Trophoblast cell (in vitro differentiated cells and primary cell): ENCODE results near the gene MRPL41.

ENCODE experiments used
- DNase-seq, 2 donors: peaks; one replicate each; pipeline ENCODE4 v3.0.0-alpha.2; 2016
- H2AFZ ChIP-seq: 2 replicates; pipeline ENCODE4 v1.6.1; 2013; ENCODE audit warnings: low read length, moderate library complexity, mild to moderate bottlenecking; ENCODE audit not compliant: insufficient read depth, poor library complexity
- H2AK5ac ChIP-seq: 2 replicates; pipeline ENCODE4 v1.6.1; 2013; ENCODE audit warnings: mild to moderate bottlenecking, low read length
- H2BK120ac ChIP-seq: 2 replicates; pipeline ENCODE4 v1.6.1; 2013; ENCODE audit warnings: low read length, mild to moderate bottlenecking, moderate library complexity; ENCODE audit not compliant: insufficient read depth, poor library complexity
- H2BK12ac ChIP-seq: 2 replicates; pipeline ENCODE4 v1.6.1; 2013; ENCODE audit warnings: mild to moderate bottlenecking, low read length, moderate library complexity
- H2BK5ac ChIP-seq: 2 replicates; pipeline ENCODE4 v1.6.1; 2013; ENCODE audit warnings: low read length, low read depth, moderate library complexity, mild to moderate bottlenecking; ENCODE audit not compliant: poor library complexity
- H3K14ac ChIP-seq: 2 replicates; pipeline ENCODE4 v1.6.1; 2013; ENCODE audit warnings: mild to moderate bottlenecking, low read length
- H3K18ac ChIP-seq: 2 replicates; pipeline ENCODE4 v1.6.1; 2013; ENCODE audit warnings: mild to moderate bottlenecking, low read length
- H3K23ac ChIP-seq: 2 replicates; pipeline ENCODE4 v1.6.1; 2013; ENCODE audit warnings: low read length
- H3K27ac ChIP-seq: 2 replicates; pipeline ENCODE4 v1.5.1; 2013; ENCODE audit warnings: low read depth, mild to moderate bottlenecking, inconsistent platforms, low read length, moderate library complexity
- H3K27me3 ChIP-seq: 2 replicates; pipeline ENCODE4 v1.6.1; 2013; ENCODE audit warnings: inconsistent platforms, mild to moderate bottlenecking, low read length, moderate library complexity; ENCODE audit not compliant: insufficient read depth
- H3K36me3 ChIP-seq, 2 experiments: 1 replicate in 1 of 2; 2 replicates in 1 of 2; pipeline ENCODE4 v1.6.1; 2013; ENCODE audit warnings: low read length in 2 of 2, mild to moderate bottlenecking in 2 of 2, moderate library complexity in 1 of 2; ENCODE audit not compliant: insufficient read depth in 2 of 2, control insufficient read depth in 1 of 2
- H3K4ac ChIP-seq: 2 replicates; pipeline ENCODE4 v1.6.1; 2013; ENCODE audit warnings: low read depth, mild to moderate bottlenecking, low read length, moderate library complexity
- H3K4me1 ChIP-seq, 2 experiments: 1 replicate in 1 of 2; 2 replicates in 1 of 2; pipeline ENCODE4 v1.6.1; 2013; ENCODE audit warnings: low read length in 2 of 2, mild to moderate bottlenecking in 2 of 2, moderate library complexity in 1 of 2; ENCODE audit not compliant: insufficient read depth in 2 of 2, control insufficient read depth in 1 of 2
- H3K4me2 ChIP-seq: 2 replicates; pipeline ENCODE4 v1.6.1; 2013; ENCODE audit warnings: inconsistent platforms, mild to moderate bottlenecking, low read length, moderate library complexity
- H3K4me3 ChIP-seq: 2 replicates; pipeline ENCODE4 v1.5.1; 2013; ENCODE audit warnings: mild to moderate bottlenecking, low read depth, low read length, inconsistent platforms
- H3K79me1 ChIP-seq: one replicate; pipeline ENCODE4 v1.6.1; 2013; ENCODE audit warnings: low read length
- H3K79me2 ChIP-seq: 2 replicates; pipeline ENCODE4 v1.6.1; 2013; ENCODE audit warnings: low read length, mild to moderate bottlenecking; ENCODE audit not compliant: control insufficient read depth, insufficient read depth, poor library complexity
- H3K9ac ChIP-seq: 2 replicates; pipeline ENCODE4 v1.6.1; 2013; ENCODE audit warnings: mild to moderate bottlenecking, low read length
- H3K9me3 ChIP-seq: 2 replicates; pipeline ENCODE4 v1.6.1; 2013; ENCODE audit warnings: low read depth, mild to moderate bottlenecking, control low read depth, inconsistent platforms, low read length; ENCODE audit not compliant: insufficient read depth
- H4K12ac ChIP-seq: 2 replicates; pipeline ENCODE4 v1.6.1; 2013; ENCODE audit warnings: low read depth, mild to moderate bottlenecking, low read length, moderate library complexity
- H4K8ac ChIP-seq: 2 replicates; pipeline ENCODE4 v1.6.1; 2013; ENCODE audit warnings: low read depth, mild to moderate bottlenecking, low read length, moderate library complexity
- H4K91ac ChIP-seq: one replicate; pipeline ENCODE4 v1.6.1; 2013; ENCODE audit warnings: low read depth, mild to moderate bottlenecking, low read length, moderate library complexity
- WGBS: extraction: QIAGEN DNeasy Blood & Tissue Kit; methylation state at CpG from one replicate; pipeline ENCODE4 v1.1.7; 2013; ENCODE audit warnings: missing lambda C conversion rate; ENCODE audit not compliant: insufficient read length, insufficient coverage; ENCODE audit errors: extremely low coverage; 5-methylcytosine and 5-hydroxymethylcytosine counted together

Gene MRPL41

GRCh38 chr9:137540536-137540935, 11.1 kb upstream of the MRPL41 start:
- no peak overlapping the region for H2AK5ac ChIP-seq
- WGBS, result no CpG with 5 or more reads among the region's 18 CpGs

DNA sequence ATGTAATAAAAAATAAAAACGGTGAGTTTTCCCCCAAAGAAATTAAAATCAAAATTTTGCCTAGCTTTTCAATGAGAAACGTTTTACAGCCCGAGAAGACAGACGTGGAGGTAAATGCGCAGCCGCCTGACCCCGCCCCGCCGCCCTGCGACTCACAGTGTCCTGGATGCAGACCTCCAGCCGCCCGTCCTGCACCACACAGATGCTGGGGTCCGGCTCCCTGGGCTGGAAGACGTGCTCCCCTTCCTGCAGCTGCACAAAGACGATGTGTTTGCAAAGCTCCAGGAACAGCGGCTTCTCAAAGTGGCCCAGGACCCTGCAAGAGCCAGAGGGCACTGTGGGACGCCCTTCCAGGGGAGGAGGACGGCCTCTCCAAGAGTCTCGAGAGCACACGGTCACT, 9.2 kb upstream of the MRPL41 start:
- no peak overlapping the region for H4K8ac ChIP-seq
- H3K14ac ChIP-seq, result no peak overlapping the region
- H3K23ac ChIP-seq, result no peak overlapping the region
- H2BK120ac ChIP-seq, result no peak overlapping the region
- H3K9me3 ChIP-seq, result peaks cover 12% of the 10 kb centered on the region
- no peaks in the 10 kb centered on the region for H3K36me3 ChIP-seq
- no peaks in the 10 kb centered on the region for H3K27me3 ChIP-seq
- no peak overlapping the region for H2BK12ac ChIP-seq
- no peak overlapping the region for H3K18ac ChIP-seq
- no peak overlapping the region for H4K91ac ChIP-seq
- no peak overlapping the region for H3K27ac ChIP-seq
- H3K4ac ChIP-seq, result no peak overlapping the region
- no CpG with 5 or more reads among the region's 20 CpGs for WGBS
- H3K9ac ChIP-seq, result no peak overlapping the region
- H3K4me3 ChIP-seq, result no peak overlapping the region
- DNase-seq, result no peak
- H3K4me2 ChIP-seq, result no peak overlapping the region
- H2BK5ac ChIP-seq, result no peak overlapping the region
- H3K79me1 ChIP-seq, result no peaks in the 10 kb centered on the region
- no peak overlapping the region for H2AK5ac ChIP-seq
- H4K12ac ChIP-seq, result no peak overlapping the region
- H3K79me2 ChIP-seq, result no peaks in the 10 kb centered on the region
- H2AFZ ChIP-seq, result no peak overlapping the region
- H3K4me1 ChIP-seq, result peaks cover 3 to 4% of the 10 kb centered on the region in 2 experiments

More at GRCh38 chr9:137540536-137540935, 11.1 kb upstream of the MRPL41 start:
- Histone ChIP-seq H3K9ac (no peak overlapping the region), H3K9me3 (peaks cover 4% of the 10 kb centered on the region), H3K27me3 (no peaks in the 10 kb centered on the region), H2AFZ (no peak overlapping the region), H3K36me3 (no peaks in the 10 kb centered on the region), H3K79me1 (no peaks in the 10 kb centered on the region), H3K18ac (no peak overlapping the region), H2BK5ac (no peak overlapping the region), H3K4me3 (no peak overlapping the region), H4K8ac (no peak overlapping the region), H2BK12ac (no peak overlapping the region), H3K23ac (no peak overlapping the region), H3K14ac (no peak overlapping the region), H4K91ac (no peak overlapping the region), H3K4ac (no peak overlapping the region), H3K4me1 (peaks cover 3 to 4% of the 10 kb centered on the region in 2 experiments), H3K27ac (no peak overlapping the region), H3K4me2 (no peak overlapping the region), H2BK120ac (no peak overlapping the region), H4K12ac (no peak overlapping the region), H3K79me2 (no peaks in the 10 kb centered on the region)
- DNase-seq, result no peak

DNA sequence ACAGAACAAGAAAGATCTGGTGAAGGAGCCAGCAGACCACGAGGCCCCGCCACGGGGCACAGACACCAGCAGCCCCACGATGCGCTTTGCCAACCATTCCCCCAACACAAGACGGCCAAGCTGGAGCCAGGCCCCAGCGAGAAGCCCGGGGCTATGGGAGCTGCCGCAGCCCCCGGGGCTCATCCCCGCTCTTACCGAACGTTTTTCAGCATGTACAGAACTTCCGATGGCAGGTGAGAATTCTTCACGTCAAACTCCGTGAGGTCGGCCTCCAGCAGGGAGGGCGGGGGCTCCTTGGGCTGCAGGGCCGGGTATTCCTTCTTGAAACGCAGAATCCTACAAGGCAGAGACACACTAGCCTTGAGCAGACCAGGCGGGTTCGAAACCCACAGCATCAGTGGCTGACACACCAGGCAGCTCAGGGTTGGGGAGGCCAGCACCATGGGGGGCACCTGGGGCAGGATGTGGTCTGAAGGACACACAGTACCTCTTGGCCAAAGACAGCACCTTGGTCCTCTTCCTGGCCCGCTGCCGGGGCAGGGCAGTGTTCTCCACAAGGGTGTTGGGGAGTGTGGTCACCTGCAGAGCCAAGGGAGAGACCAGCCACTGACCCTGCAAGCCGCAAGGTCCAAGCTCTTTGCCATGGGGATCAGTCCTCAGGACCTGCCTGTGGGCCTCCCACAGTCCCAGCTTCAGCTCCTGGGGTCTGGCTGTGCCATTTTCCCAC, 8.3 kb upstream of the MRPL41 start:
- Histone ChIP-seq H2BK12ac (no peak overlapping the region), H3K14ac (no peak overlapping the region), H2AK5ac (no peak overlapping the region), H4K91ac (no peak overlapping the region), H3K4me2 (no peak overlapping the region), H3K9ac (no peak overlapping the region), H3K79me1 (no peaks in the 10 kb centered on the region), H3K9me3 (peaks cover 10% of the 10 kb centered on the region), H3K23ac (no peak overlapping the region), H3K4ac (no peak overlapping the region), H3K27me3 (no peaks in the 10 kb centered on the region), H2BK120ac (no peak overlapping the region), H3K18ac (no peak overlapping the region), H3K4me1 (peaks cover 3 to 4% of the 10 kb centered on the region in 2 experiments), H4K12ac (no peak overlapping the region), H4K8ac (no peak overlapping the region), H3K27ac (no peak overlapping the region), H3K79me2 (no peaks in the 10 kb centered on the region), H2AFZ (no peak overlapping the region), H3K36me3 (no peaks in the 10 kb centered on the region), H2BK5ac (no peak overlapping the region), H3K4me3 (peak overlapping the region; percentile 35)
- WGBS, result no CpG with 5 or more reads among the region's 25 CpGs
- DNase-seq, result no peak

GRCh38 chr9:137544176-137544760, 7.4 kb upstream of the MRPL41 start:
- Histone ChIP-seq H3K14ac (no peak overlapping the region), H2AK5ac (no peak overlapping the region), H3K36me3 (no peaks in the 10 kb centered on the region), H2BK5ac (no peak overlapping the region), H3K4ac (no peak overlapping the region), H3K18ac (no peak overlapping the region), H3K4me2 (no peak overlapping the region), H4K8ac (no peak overlapping the region), H4K12ac (no peak overlapping the region), H4K91ac (no peak overlapping the region), H3K79me2 (no peaks in the 10 kb centered on the region), H3K27me3 (no peaks in the 10 kb centered on the region), H3K9ac (no peak overlapping the region), H3K79me1 (no peaks in the 10 kb centered on the region), H2BK12ac (no peak overlapping the region), H3K4me1 (peaks cover 3 to 4% of the 10 kb centered on the region in 2 experiments), H3K9me3 (peaks cover 10% of the 10 kb centered on the region), H3K4me3 (no peak overlapping the region), H3K27ac (no peak overlapping the region), H2AFZ (no peak overlapping the region), H3K23ac (no peak overlapping the region), H2BK120ac (no peak overlapping the region)
- no peak for DNase-seq
- no CpG with 5 or more reads among the region's 12 CpGs for WGBS
